HG03175 (cell line): ENCODE data around the gene PPP6R3.

Experiments used
- ATAC-seq: cut with Tn5 transposase; IDR thresholded peaks from one replicate; pipeline ENCODE4 v1.9.1; 2021; ENCODE audit warnings: mild to moderate bottlenecking, moderate library complexity; ENCODE audit not compliant: unreplicated experiment

PPP6R3 gene

GRCh38 chr11:68641880-68642279 lies 181.3 kb downstream of the PPP6R3 start:
- ATAC-seq: no peak

DNA sequence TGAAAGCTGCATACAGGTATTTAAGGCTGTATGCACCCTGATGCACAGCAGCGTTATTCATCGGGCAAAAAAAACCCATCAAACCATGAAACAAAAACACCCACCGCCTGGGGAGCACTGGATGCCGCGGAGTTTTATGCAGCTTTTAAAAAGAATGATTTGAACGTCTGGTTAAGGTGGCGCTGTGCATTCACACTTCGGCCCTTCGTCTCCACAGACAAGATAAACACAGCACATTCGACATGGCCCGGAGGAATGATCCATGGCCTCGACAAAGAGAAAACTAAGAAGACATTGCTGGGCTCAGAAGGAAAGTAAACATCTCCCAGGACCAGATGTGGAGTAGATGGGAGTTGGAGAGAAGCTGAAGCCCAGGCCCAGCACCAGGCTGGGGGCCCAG lies 183.0 kb downstream of the PPP6R3 start:
- ATAC-seq: no peak

DNA sequence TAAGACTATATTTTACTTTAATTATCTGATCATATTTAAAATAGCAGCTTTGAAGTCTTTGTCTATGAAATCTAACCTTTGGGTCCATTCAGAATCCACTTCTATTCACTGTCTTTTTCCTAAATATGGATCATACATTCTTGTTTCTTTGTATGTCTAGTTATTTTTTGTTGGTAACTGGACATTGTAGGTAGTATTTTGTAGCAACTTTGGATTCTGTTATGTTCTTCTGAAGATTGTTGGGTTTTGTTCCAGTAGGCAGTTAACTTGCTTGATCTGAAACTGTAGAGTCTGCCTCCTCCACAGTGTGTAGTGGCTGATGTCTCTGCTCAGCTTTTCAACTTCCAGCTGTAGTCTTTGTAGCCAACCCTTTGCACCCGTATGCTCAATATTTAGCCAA lies 186.3 kb downstream of the PPP6R3 start:
- ATAC-seq: no peak

DNA sequence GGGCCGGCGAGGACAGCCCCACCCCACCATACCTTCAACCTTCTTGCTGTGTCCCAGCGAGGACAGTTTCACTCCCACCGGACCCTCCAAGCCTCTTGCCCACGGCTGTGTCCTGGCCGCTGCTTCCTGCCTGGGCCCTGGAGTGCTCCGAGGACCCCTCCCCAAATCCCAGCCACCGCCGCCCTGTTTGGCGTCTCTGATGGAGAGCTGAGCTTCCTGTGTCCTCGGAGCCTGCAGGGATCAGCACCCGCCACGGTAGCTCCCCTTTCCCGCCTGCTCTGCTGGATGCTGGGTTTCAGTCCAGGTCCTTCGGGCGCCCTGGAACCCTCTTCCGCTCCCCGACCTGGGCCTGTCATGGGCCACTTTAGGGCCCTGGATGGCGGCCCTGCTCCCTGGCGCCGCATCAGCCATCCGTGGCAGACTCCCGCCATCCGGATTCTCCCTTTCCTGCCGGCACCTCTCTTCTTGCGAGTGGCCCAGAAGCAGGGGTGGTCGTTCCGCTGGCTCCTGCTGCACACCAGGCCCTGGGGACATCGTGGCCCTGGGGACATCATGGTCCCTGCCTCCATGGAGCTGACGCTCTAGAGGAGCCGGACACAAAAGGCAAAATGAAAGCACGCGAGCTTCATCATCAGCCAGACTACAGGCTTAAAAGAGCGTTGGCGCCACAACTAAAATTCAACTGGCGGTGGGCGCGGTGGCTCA lies 189.5 kb downstream of the PPP6R3 start:
- ATAC-seq: no peak

DNA sequence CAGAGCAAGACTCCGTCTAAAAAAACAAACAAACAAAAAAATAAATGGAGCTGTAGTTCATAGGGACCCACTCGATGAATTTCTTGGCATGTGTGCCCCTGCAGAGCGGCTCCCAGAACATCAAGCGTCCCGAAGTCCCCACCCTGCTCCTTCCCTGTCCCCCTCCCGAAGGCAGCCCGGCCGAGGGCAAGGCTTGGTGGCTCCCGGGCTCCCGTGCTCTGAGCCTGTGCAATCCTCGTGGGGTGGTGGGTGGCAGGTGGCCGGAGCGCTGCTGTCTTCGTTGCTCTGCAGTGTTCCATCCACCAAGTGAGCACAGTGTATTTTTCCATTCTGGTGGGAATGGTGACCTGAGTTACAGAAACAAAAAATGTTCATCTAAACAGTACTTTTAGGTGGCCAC lies 190.2 kb downstream of the PPP6R3 start:
- no peak for ATAC-seq

- no peak for ATAC-seq
These were observed 190.8 kb downstream of the PPP6R3 start for GRCh38 chr11:68651208-68651984.

DNA sequence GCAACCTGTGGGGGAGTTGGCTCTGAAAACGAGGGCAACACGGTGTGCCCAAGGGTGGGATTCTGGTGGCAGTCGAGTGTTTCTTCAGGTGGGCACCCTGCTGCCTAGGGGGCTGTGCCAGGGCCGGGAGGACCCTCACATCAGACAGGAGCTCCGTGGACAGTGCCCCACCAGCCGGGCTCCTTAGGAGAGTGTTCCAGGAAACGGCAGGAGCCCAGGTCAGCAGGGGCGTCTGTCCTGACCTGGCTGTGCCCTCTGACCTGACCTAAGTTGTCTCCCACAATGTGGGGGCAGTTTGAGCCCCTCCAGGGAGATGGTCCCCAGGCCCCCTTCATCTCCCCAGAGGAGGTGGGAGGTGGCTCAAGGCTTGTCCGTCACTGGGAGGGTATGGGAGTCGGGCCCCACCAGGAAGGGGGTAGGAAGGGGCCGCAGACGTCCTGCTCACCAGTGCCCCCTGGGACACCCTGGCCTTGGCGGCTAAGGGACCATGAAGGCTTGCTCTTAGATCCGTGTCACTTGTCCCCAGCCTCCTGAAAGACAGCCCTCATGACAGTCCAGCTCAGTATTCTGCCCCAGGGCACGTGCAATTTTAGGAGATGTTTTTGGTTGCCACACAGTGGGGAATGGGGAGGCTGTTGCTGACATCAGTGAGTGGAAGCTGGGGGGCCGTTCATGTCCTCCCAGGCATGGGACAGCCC lies 191.6 kb downstream of the PPP6R3 start:
- no peak for ATAC-seq

- no peak for ATAC-seq
These were observed 192.2 kb downstream of the PPP6R3 start for GRCh38 chr11:68652683-68653156.

- no peak for ATAC-seq
These were observed 193.2 kb downstream of the PPP6R3 start for GRCh38 chr11:68653486-68654430.

DNA sequence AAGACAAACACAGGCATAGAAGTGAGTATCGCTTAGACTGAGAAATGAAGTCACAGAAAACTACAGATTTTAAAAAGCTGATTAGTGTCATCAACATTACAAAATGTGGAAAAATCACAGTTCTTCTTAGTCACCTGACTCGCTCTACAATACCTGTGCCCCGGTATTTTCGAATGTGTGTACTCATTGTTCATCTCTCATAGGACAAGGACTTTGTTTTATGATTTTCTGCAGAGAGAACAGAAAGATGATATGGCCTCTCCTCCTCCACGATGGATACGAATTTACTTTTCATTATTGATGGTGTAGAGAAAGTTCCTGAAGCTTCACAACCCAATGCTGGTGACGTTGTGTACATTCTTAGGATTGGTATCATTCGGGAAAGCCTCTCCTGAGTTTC lies 194.4 kb downstream of the PPP6R3 start:
- ATAC-seq: no peak

DNA sequence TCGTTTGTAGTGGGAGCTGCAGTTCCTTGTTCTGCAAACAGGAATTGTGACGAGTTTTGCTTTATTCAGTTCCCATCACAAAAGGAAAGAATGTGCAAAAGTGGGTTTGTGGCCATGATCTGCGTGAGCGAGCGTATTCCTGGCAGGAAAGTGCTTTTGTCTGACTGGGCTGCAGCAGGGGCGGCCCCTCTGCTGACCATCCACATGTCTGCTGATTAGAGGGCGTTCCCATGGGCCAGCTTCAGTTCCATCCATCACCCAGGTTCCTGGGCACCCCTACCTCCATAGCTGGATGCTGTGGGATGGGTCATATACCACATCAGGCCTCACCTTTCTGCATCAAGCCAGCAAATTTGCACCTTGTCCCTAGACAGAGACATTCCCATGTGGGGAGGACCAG lies 194.9 kb downstream of the PPP6R3 start:
- no peak for ATAC-seq

- ATAC-seq: no peak
These were observed 195.3 kb downstream of the PPP6R3 start for GRCh38 chr11:68655806-68656205.

DNA sequence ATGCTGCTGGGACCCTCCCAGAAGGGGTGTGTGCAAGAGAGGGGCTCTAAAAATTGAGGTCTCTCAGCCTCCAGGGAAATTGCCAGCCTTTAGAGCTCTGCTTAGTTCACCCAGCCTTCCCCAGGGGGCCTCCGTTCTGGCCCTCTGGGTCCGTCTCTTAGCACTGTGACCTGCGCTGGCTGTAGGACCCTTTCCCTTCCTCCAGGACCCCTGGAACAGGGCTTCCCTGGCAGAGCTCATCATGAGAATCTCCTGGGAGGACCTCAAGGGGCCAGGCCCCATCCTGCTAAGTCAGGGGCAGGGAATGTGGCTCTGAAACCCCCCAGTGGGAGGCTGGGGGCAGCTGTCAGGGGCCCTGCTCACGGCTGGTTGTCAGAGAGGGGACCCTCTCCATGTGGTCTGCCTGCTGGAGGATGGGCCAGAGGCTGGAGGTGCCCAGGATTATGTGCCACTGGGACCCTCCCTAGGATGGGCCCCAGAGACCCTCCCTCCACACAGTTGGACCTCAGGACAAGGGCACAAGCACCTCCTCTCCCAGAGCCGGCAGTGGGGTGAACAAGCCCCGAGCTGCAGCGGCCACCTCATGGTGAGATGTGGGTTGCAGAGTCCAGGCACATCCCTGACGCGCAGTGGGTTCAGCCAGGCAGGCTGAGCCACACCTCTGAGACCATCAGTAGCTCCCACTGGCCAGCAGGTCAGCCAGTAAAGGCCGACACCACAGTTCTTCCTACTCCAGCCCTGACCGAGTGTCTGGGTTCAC lies 196.6 kb downstream of the PPP6R3 start:
- no peak for ATAC-seq

DNA sequence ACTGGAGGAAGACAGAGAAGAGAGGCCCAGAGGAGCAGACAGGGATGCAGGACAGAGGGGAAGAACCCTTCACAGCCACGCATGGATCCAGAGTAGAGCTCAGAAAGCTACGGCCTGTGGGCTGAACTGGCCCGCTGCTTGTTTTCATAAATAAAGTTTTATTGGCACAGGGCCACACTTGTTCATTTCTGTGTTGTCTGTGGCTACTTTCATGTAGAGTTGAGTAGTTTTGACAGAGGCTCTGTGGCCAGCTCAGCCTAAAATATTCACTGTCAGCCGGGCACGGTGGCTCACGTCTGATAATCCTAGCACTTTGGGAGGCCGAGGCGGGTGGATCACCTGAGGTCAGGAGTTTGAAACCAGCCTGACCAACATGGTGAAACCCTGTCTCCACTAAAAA lies 197.5 kb downstream of the PPP6R3 start:
- no peak for ATAC-seq

DNA sequence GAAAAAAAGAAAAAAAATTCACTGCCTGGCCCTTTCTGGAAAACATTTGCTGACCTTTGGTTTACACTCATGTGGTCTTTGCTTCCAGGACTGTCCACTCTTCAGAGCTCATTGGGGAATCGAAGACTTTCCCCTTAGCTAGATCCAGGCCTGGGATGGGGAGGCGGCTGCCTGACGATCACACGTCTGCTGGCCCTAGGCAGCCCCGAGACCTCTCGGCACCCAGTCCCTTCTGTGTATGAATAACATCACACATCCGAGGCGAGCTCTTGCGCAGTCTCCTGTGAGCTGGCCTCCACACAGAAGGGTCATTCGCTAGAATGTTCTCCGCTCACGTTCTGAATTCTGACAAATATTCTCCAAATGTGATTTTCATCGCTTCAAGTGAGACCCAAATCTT lies 198.1 kb downstream of the PPP6R3 start:
- ATAC-seq: no peak

DNA sequence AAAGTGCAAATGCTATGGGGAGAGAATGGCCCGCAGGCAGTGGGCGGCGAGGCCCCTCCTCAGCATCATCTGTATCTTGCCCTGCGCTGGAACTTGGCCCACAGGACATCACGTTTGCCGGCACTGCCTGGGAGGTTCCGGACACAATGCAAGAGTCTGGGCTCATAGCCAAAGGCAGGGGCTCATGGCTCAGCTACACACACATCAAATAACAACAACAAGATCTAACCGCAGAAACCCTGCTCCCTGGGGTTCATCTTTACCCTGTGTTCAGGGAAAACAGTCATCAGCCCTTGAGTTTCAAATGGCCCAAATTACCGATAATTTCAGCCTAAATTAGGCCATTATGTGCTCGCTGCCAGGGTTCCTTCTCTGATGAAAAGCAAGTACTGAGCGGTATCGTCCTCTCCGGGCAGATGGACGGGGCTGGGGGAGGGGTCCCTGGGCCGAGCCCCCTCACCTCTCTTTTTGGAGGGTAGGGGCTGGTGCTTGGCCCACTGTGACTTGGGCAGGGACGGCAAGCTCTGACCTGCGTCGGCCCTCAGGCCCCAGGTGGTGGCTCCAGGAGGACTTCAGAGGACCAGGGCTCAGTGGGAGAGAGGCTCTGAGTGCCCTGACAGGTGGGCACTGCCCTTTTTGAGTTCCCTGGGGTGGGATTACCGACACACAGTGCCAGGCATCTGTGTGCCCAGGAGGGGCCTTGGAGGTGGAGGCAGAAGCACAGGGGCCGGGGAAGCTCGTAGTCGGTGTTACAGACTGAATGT lies 198.8 kb downstream of the PPP6R3 start:
- ATAC-seq: no peak

GRCh38 chr11:68660066-68660810 lies 199.7 kb downstream of the PPP6R3 start:
- ATAC-seq: no peak

DNA sequence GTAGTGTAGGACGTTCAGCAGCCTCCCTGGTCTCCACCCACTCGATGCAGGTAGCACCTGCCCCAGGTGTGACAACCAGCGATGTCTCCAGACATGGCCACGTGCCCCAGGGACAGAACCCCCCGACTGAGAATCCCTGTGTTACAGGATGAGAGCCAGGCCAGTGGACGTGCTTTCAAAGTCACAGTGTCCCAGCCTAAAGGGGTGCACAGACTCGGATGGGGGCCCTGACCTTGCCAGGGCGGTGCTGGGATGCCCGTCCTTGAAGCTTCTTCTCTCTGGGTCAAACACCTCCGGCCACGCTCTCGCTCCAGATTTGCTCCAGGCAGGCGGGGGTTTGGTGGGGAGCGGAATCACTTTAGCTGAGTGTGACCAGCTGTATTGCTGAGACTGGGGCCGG lies 200.5 kb downstream of the PPP6R3 start:
- no peak for ATAC-seq
